IgD-negative memory B cell (primary cell): Measurements from ENCODE around the gene APBA2. TPM values are rescaled to one million over a fixed set of nuclear protein-coding genes. Genes with fewer than 3 reads are reported as not detected.
"Not testable (repeated sequence)": the region's sequence is repeated elsewhere in the genome, so short reads cannot be mapped to it uniquely, and the experiment has no call there.

Experiments
- H3K27ac Mint-ChIP-seq, 3 donors: one replicate each; pipeline ENCODE4 v1.8.0; 2020 to 2022; ENCODE audit warnings: mild to moderate bottlenecking in 3 of 3, mixed read lengths in 3 of 3, moderate library complexity in 1 of 3
- H3K27me3 Mint-ChIP-seq: one replicate; pipeline ENCODE4 v1.8.0; 2021; ENCODE audit warnings: mixed read lengths
- H3K36me3 Mint-ChIP-seq: one replicate; pipeline ENCODE4 v1.8.0; 2020; ENCODE audit warnings: mild to moderate bottlenecking, mixed read lengths
- H3K4me1 Mint-ChIP-seq, 3 donors: one replicate each; pipeline ENCODE4 v1.8.0; 2020 to 2022; ENCODE audit warnings: mixed read lengths in 3 of 3, mild to moderate bottlenecking in 1 of 3
- H3K4me3 Mint-ChIP-seq, 4 donors: one replicate each; pipeline ENCODE4 v1.8.0; 2020 to 2022; ENCODE audit warnings: mild to moderate bottlenecking in 4 of 4, mixed read lengths in 4 of 4, moderate library complexity in 3 of 4
- H3K9me3 Mint-ChIP-seq, 3 donors: one replicate each; pipeline ENCODE4 v1.8.0; 2020 to 2021; ENCODE audit warnings: mixed read lengths in 3 of 3, mild to moderate bottlenecking in 1 of 3
- polyA plus RNA-seq: library from polyadenylated mRNA; unstranded; fragments of 300-500 nt; fragmentation: Illumina TruSeq; gene quantifications from one replicate; pipeline ENCODE4 v1.2.3, GENCODE V29; 2021

APBA2 gene
- polyA plus RNA-seq, 1 donor from 2014 or later: 3.5 TPM

GRCh38 chr15:29093696-29094343 is 208.0 kb downstream of the APBA2 start:
- peaks cover 0 to 2% (median 0%) of the 10 kb centered on the region in 3 donors for H3K4me1 Mint-ChIP-seq
- H3K4me3 Mint-ChIP-seq: no peak overlapping the region
- no peak overlapping the region for H3K27ac Mint-ChIP-seq
- no peaks in the 10 kb centered on the region for H3K9me3 Mint-ChIP-seq
- H3K36me3 Mint-ChIP-seq: no peaks in the 10 kb centered on the region
- no peaks in the 10 kb centered on the region for H3K27me3 Mint-ChIP-seq

GRCh38 chr15:29094711-29095110 is 208.9 kb downstream of the APBA2 start:
- H3K9me3 Mint-ChIP-seq: no peaks in the 10 kb centered on the region
- H3K27me3 Mint-ChIP-seq: no peaks in the 10 kb centered on the region
- no peak overlapping the region for H3K27ac Mint-ChIP-seq
- H3K4me1 Mint-ChIP-seq: peaks cover 0 to 2% (median 0%) of the 10 kb centered on the region in 3 donors
- no peaks in the 10 kb centered on the region for H3K36me3 Mint-ChIP-seq
- H3K4me3 Mint-ChIP-seq: no peak overlapping the region

- H3K4me3 Mint-ChIP-seq: no peak overlapping the region
- no peaks in the 10 kb centered on the region for H3K36me3 Mint-ChIP-seq
Observed at GRCh38 chr15:29095746-29096145, 210.0 kb downstream of the APBA2 start.

GRCh38 chr15:29097168-29097567 is 211.4 kb downstream of the APBA2 start:
- no peak overlapping the region for H3K4me3 Mint-ChIP-seq
- no peaks in the 10 kb centered on the region for H3K9me3 Mint-ChIP-seq
- no peak overlapping the region for H3K27ac Mint-ChIP-seq
- no peaks in the 10 kb centered on the region for H3K4me1 Mint-ChIP-seq
- no peaks in the 10 kb centered on the region for H3K36me3 Mint-ChIP-seq
- no peaks in the 10 kb centered on the region for H3K27me3 Mint-ChIP-seq

More at GRCh38 chr15:29095746-29096145, 210.0 kb downstream of the APBA2 start:
- Mint-ChIP-seq H3K27me3 (no peaks in the 10 kb centered on the region), H3K27ac (peak overlapping the region in 1 of 3 donors; percentile 83), H3K9me3 (no peaks in the 10 kb centered on the region), H3K4me1 (peaks cover 0 to 2% (median 0%) of the 10 kb centered on the region in 3 donors)

- Mint-ChIP-seq H3K27ac (no peak overlapping the region), H3K9me3 (no peaks in the 10 kb centered on the region), H3K4me3 (no peak overlapping the region), H3K4me1 (no peaks in the 10 kb centered on the region), H3K36me3 (no peaks in the 10 kb centered on the region), H3K27me3 (no peaks in the 10 kb centered on the region)
Observed at GRCh38 chr15:29097971-29098370, 212.2 kb downstream of the APBA2 start.

- Mint-ChIP-seq H3K36me3 (no peaks in the 10 kb centered on the region), H3K9me3 (no peaks in the 10 kb centered on the region), H3K4me3 (no peak overlapping the region), H3K27ac (no peak overlapping the region), H3K4me1 (no peaks in the 10 kb centered on the region), H3K27me3 (no peaks in the 10 kb centered on the region)
Observed at GRCh38 chr15:29098652-29099051, 212.9 kb downstream of the APBA2 start.

- H3K9me3 Mint-ChIP-seq: no peaks in the 10 kb centered on the region
Observed at GRCh38 chr15:29099131-29099880, 213.5 kb downstream of the APBA2 start.

GRCh38 chr15:29100486-29101000 is 214.8 kb downstream of the APBA2 start:
- no peak overlapping the region for H3K27ac Mint-ChIP-seq
- no peak overlapping the region for H3K4me3 Mint-ChIP-seq
- no peaks in the 10 kb centered on the region for H3K9me3 Mint-ChIP-seq
- H3K27me3 Mint-ChIP-seq: no peaks in the 10 kb centered on the region
- H3K4me1 Mint-ChIP-seq: no peaks in the 10 kb centered on the region
- H3K36me3 Mint-ChIP-seq: no peaks in the 10 kb centered on the region

More at GRCh38 chr15:29099131-29099880, 213.5 kb downstream of the APBA2 start:
- Mint-ChIP-seq H3K36me3 (no peaks in the 10 kb centered on the region), H3K4me3 (no peak overlapping the region), H3K27ac (no peak overlapping the region), H3K4me1 (no peaks in the 10 kb centered on the region), H3K27me3 (no peaks in the 10 kb centered on the region)

- H3K36me3 Mint-ChIP-seq: peaks cover 2% of the 10 kb centered on the region
- H3K27ac Mint-ChIP-seq: no peak overlapping the region
- no peaks in the 10 kb centered on the region for H3K27me3 Mint-ChIP-seq
- peaks cover 0 to 2% (median 0%) of the 10 kb centered on the region in 3 donors for H3K4me1 Mint-ChIP-seq
- no peaks in the 10 kb centered on the region for H3K9me3 Mint-ChIP-seq
- H3K4me3 Mint-ChIP-seq: no peak overlapping the region
Observed at GRCh38 chr15:29101491-29101890, 215.7 kb downstream of the APBA2 start.

GRCh38 chr15:29102173-29102794 is 216.5 kb downstream of the APBA2 start:
- H3K4me3 Mint-ChIP-seq, H3K27me3 Mint-ChIP-seq, H3K36me3 Mint-ChIP-seq, H3K9me3 Mint-ChIP-seq, H3K4me1 Mint-ChIP-seq, H3K27ac Mint-ChIP-seq: not testable (repeated sequence)

GRCh38 chr15:29102911-29103823 is 217.4 kb downstream of the APBA2 start:
- peaks cover 2% of the 10 kb centered on the region for H3K36me3 Mint-ChIP-seq
- peaks cover 2% of the 10 kb centered on the region for H3K27me3 Mint-ChIP-seq
- H3K27ac Mint-ChIP-seq: peak overlapping the region in 1 of 3 donors; percentile 53
- peaks cover 0 to 2% (median 0%) of the 10 kb centered on the region in 3 donors for H3K4me1 Mint-ChIP-seq
- peak overlapping the region in 1 of 4 donors; percentile 39 for H3K4me3 Mint-ChIP-seq
- no peaks in the 10 kb centered on the region for H3K9me3 Mint-ChIP-seq

- Mint-ChIP-seq H3K36me3 (peaks cover 2% of the 10 kb centered on the region), H3K27ac (no peak overlapping the region), H3K9me3 (no peaks in the 10 kb centered on the region), H3K27me3 (peaks cover 2% of the 10 kb centered on the region), H3K4me3 (no peak overlapping the region), H3K4me1 (peaks cover 0 to 2% (median 0%) of the 10 kb centered on the region in 3 donors)
Observed at GRCh38 chr15:29103824-29104565, 218.2 kb downstream of the APBA2 start.

- Mint-ChIP-seq H3K27ac (no peak overlapping the region), H3K9me3 (peaks cover 0 to 2% (median 0%) of the 10 kb centered on the region in 3 donors), H3K4me3 (no peak overlapping the region), H3K4me1 (peaks cover 0 to 2% (median 0%) of the 10 kb centered on the region in 3 donors), H3K36me3 (peaks cover 2% of the 10 kb centered on the region), H3K27me3 (peaks cover 2% of the 10 kb centered on the region)
Observed at GRCh38 chr15:29104566-29104880, 218.7 kb downstream of the APBA2 start.
